GM21381 (cell line): ENCODE results near the gene RAC3.
A peak's percentile ranks its signal among the peaks of the same experiment; 100 is the strongest.

ENCODE experiments used
- ATAC-seq: cut with Tn5 transposase; IDR thresholded peaks from one replicate; pipeline ENCODE4 v1.9.1; 2021; ENCODE audit warnings: mild to moderate bottlenecking, moderate library complexity; ENCODE audit not compliant: unreplicated experiment

RAC3 gene

DNA sequence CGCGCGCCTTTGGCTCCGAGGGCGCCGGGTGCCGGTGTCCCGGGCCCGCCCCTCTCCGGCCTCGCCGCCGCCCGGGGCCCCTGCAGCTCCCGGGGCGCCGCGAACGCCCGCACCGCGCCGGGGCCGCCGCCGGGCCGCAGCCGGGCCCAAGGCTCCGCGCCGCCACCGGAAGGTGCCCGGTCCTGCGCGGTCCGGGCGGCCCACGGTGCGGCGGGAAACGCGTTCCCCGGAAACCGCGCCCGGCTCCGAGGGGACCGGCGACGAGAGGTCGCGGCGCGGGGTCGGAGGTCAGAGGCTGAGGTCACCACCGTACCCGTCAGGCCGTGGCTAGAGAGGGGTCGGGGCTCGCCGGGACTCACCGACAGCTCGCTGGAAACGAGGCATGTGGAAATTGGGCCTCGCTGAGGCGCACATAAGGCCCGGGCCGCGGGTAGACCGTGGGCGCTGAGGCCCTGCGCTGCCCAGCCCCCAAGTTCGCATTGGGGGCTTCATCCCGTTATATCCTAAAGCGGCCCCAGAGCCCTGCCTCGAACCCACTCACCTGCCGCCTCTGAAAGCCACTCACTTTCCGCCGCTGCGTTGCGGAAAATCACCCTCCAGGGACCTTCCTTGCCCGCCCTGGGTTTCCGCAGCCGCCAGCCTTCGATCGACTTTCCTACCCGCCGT, 34.3 kb downstream of the RAC3 start, which contains the start of gene DUS1L:
Gene DUS1L (minus strand): TSS at position 167 of the 666 bp plus-strand sequence. CDS start 745 bp downstream, outside the sequence.
- peak; percentile 74 for ATAC-seq

DNA sequence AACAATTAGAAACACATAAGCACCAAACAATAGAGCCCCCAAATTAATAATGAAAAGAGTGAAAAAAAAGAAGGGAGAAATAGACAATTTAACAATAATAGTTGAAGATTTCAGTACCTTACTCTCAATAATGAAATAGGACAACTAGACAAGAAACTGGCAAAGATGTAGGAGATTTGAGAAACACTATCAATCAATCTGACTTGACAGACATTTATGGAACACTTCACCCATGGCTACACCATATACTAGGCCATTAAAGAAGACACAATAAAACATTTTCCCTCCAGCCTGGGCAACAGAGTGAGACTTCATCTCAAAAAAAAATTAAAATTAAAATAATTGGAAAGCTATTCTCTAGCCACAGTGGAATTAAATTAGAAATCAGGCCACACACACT, 39.1 kb downstream of the RAC3 start:
- ATAC-seq: no peak

DNA sequence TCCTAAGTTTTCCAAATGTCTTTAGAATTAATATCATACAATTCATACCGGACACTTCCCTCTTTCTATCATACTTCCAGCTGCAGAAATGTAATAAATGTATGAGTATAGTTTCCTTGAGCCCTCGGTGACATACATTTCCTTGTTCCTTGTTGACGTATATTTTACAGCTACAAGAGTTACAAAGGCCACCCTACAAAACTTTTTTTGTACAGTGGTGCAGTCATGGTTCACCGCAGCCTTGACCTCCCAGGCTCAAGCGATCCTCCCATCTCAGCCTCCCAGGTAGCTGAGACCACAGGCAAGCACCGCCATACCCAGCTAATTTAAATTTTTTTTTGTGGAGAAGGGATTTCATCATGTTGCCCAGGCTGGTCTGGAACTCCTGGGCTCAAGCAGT, 41.3 kb downstream of the RAC3 start:
- no peak for ATAC-seq

DNA sequence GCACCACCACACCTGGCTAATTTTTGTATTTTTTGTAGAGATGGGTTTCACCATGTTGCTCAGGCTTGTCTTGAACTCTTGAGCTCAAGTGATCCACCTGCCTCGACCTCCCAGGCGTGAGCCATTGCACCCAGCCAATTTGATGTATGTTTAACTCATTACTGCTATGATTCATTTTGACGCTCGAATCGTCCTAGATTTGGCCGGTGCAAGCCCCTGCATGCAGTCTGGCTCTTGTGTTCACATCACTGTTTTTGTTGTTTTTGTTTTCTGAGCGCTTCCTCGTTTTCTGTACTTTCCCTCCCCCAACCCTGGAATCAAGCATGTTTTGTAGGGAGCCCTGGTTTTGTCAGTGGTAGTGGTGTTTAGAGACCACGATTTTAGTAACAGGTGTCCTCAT, 42.0 kb downstream of the RAC3 start:
- no peak for ATAC-seq

DNA sequence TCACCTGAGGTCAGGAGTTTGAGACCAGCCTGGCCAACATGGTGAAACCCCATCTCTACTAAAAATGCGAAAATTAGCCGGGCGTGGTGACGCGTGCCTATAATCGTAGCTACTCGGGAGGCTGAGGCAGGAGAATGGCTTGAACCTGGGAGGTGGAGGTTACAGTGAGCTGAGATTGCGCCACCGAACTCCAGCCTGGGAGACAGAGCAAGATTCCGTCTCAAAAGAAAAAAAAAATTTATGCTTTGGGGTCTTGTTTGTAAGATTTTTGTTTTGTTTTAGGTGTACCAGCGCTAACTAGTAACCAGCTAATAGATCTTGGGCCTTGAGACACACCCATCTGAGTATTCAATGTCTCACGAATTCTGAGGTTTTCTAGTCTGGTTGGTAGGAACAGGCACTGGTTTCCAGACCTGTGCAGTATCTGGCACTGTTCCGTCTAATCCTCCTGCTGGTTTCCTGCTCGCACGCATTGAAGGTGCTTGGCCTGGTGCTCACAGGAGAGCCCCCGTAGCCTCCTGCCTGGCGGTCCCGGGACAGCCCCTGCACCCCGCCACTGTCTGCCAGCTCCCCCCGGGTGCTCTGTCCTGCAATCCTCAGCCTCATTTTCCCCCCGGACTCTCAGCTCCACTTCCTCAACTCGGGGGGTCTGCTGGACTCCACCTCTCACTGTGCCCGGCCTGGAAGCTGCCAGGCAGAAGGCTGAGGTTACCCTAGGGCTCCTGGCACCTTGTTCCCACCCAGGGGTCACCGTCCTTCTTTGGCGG, 44.7 kb downstream of the RAC3 start:
- ATAC-seq: no peak

DNA sequence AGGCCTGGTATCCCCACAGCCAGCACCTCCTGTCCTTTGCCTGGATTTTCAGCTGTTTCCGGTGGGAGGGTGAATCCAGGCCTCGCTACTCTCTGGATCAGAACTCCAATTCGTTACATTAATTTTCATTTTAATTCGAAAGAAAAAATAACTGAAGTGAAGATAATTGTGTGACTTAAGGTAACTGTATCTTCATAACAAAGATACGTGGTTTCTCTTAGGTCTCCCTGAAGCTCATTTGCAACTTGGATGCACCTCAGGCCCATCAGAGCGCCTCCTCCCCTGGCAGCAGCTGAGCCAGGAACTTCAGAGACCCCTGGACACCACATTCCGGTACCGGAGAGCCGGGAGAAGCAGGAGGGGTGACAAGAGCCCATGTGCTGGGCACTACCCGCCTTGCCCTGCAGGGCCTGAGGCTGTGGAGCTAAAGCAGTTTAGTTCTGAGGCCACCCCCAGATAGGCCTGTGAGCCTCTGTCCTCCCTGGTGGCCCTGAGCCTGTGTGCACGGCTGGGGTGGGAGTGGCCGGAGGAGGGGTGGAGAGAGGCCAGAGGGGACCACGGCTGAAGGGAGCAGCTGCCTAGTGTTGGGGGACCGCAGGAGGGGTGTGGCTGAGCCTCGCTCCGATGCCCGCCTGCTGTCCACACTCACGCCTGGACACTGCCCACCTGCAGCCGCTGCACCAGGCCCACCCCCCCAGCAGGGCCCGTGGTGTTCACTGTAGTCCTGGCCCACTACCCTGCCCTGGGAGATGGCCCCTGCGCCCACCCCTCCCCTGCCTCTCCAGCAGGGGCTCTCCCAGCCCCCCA, 45.5 kb downstream of the RAC3 start:
- ATAC-seq: no peak

DNA sequence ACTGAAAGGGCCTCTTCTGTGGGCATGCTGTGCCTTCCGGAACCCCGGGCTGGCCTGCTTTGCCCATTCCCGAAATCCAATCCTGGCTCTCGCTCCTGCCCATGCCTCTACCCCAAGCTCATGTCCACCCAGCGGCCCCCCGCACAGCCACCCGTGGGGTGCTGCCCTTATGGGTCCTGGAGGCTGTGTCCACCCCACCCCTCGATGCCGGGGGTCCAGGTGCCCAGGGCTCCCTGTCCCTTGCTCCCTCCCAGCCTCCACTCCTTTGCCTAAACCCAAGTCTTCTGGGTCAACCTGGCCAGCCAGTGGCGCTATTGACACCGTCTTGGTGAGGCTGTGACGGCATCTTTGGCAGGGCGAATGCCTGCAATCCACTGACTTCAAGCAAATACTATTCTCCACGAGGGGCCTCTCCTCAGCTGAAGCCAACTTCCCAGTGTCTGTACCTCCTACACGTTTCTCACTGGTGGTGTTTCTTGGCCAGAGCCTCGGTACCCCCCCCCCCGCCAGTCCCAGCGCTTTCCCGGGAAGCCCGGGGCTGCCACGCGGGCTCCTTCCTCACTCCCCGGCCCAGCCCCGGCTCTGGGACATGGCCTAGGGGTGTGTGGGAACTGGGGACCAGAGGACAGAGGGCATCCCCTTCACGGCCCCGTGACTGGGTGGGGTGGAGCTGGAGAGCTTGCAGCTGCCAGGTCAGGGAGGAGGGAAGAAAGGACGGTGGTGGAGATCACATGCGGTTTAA, 46.3 kb downstream of the RAC3 start:
- no peak for ATAC-seq

DNA sequence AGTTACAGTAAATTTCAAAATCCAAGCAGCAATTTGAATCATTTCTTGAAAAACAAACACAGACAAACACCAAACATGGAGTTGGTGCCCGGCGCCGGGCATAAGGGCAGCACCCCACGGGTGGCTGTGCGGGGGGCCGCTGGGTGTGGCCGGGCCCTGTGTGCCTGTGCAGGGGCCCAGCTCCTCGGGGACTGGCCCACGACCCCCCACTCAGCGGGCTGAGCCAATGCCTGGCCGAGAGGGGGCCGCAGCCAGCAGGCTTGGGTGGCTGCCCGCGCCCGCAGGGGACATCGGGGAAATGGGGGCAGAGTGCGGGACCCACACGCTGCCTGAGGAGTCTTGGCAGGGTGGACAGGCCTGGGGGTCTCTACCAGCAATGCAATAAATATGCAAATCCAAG, 47.0 kb downstream of the RAC3 start:
- ATAC-seq: no peak

DNA sequence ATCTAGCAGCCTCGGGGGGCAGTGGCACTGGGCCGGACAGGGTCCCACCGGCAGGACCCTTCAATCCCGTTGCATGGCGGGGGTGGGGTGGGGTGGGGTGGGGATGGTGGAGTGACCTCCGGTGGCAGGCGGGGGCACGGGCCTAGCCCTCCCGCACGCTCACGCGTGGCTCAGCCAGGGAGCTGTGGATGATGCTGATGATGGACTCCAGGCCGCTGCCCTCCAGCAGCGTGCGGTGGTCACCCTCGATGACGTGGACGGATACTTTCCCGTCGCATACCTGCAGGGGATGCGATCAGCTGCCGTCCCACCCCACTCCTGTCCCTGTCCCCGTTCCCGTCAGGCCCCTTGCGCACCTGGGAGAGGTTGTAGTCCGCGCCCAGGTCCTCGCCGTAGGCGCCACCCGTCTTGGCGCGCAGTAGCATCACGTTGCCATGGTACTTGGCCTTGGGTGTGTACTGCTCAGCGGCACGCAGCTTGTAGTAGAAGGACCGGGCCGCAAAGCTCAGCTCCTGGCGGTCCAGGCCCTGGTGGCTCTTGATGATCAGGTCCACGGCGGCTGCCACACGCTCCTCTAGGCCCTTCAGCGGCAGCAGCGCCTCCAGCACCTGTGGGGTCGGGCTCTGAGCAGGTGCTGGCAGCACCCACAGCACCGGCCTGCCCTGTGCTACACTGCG, 47.7 kb downstream of the RAC3 start:
- ATAC-seq: no peak

DNA sequence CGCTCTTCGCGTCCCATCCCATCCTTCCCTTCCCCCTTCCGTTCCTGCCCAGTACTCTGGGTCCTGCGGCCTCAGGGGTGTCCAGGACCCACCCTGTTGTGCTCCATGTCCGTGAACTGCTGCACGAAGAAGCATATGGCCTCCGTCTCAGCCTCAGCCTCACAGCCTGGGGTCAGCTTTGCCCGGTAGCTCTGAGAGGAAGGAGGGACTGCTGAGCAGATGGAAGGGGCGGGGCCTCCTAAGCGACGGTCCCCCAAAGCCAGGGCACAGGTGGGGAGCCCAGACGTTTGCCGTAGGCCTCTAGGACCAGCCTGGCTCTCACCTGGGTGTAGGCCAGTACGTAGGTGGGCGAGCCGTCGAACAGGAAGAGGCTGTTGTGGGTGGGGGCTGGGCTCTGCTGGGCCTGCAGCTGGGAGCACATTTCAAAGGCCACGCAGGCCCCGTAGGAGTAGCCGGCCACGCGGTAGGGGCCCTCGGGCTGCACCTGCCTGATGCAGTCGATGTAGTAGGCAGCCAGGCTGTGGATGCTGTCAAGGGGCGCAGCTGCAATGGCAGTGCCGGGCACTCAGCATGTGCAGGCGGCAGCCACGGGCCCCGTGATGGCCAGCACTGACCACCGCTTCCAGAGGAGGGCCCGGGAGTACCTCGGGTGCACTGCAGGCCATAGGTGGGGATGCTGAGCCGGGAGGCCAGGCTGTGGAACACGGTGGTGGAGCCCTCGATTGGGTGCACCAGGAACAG, 48.7 kb downstream of the RAC3 start:
- no peak for ATAC-seq

DNA sequence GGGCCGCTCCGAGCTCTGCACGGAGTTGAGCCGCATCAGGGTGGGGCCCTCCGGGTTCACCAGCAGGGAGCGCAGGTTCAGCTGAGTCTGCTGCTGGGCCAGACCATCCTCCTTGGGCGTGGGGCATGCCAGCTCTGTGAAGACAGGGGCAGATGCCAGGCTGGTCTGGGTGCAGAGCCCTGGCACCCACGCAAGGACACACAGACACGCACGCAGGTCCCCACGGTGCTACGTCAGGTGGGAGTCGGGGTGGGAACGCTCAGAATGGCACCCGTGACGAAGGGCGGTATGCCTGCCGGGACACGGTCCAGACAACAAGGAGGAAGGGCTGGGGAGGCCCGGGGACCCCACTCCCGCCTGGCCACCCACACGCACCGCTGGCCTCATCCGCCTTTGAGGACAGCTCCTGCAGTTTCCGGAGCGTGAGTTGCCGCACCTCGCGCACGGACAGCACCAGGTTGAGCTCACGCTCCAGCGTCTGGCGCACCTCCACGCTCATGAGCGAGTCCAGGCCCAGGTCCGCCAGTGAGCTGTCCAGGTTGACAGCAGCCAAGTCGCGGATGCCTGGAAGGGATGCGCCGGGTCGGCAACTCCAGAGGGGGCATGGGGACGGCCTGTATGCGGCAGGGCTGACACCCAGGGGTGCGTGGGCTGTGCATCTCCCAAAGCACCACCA, 49.4 kb downstream of the RAC3 start:
- no peak for ATAC-seq

DNA sequence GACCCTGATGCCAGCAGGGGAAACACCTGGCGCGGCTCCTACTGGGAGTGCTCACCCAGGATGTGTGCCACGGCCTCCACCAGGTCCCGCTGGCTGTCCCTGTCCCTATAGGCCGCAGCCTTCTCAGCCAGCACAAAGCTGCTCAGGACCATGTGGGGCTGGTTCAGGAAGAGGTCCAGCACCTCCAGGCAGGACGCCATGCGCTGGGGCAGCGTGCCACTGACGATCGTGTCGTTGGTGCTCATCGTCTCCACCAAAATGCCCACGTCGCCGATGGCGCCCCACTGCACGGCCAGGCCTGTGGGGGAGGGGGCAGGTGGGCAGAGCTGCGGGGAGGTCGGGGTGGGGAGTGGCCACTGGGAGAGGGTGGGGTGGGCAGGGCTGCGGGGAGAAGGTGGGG, 50.1 kb downstream of the RAC3 start:
- no peak for ATAC-seq

DNA sequence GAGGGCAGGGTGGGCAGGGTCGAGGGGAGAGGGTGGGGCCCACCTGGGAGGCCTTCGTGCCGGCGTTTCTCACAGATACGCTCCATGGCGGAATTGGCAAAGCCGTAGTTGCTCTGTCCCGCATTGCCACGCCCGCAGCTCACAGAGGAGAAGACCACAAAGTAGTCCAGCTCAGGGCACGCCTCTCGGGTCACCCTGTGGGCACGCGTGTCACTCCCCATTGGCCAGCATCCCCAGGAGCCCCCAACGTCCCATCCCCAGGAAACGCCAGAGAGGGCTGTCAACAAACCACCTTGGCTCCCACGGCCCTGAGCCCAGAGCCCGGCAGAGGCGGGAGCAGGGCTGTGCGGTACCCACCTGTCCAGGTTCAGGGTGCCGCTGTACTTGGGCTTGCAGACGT, 50.5 kb downstream of the RAC3 start:
- no peak for ATAC-seq

DNA sequence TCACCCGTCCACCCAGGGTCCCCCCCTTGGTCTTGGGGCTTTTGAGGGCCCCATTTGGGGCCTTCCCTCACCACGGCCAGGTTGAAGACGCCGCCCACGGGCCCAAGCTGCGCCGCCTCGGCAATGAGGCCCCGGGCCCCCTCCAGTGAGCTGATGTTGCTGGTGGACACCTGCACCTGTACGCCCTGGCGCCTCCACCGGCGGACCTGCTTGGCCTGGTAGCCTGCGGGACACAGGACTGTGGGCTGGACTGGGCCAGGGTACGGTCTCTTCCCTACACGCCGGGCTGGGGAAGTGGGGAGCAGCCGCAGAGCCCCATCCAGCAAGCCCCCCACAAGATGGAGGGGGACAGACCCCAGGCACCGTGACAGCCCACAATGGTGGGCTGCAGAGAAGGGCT, 51.0 kb downstream of the RAC3 start:
- no peak for ATAC-seq

DNA sequence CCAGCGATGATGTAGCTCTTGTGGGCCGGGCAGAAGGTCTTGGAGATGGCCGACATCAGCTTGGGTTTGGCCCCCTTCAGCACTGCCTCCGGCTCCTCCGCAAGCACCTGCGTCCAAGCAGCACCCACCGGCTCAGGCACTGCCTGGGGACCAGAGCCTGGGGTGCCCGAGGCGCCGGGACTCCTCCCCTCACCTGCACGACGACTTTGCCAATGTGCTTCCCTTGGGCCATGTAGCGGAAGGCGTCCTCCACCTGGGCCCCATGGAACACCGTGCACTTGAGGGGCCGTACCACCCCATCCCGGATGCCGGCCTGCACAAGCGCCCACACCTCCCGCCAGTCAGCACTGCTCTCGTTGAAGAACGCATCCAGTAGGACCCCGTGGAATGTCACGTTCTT, 51.5 kb downstream of the RAC3 start:
- no peak for ATAC-seq
